GM10248 (cell line): ENCODE data around the gene ATG13.

Experiments
- CTCF ChIA-PET: fragments of 300-600 bp; sonication (Branson Sonifier 250); formaldehyde crosslinking; extraction: SDS; loops from one replicate; lab custom pipeline; 2021; ENCODE audit warnings: antibody characterized with exemption; lab: Yijun Ruan, JAX
- POLR2A ChIA-PET: fragments of 350-650 bp; sonication (Branson Sonifier 250); formaldehyde crosslinking; extraction: SDS; loops from one replicate; lab custom pipeline; 2020; ENCODE audit warnings: antibody characterized with exemption; lab: Yijun Ruan, JAX
- DNase-seq: peaks from one replicate; pipeline ENCODE4 v3.0.0; 2012; ENCODE audit errors: extremely low spot score
- TF ChIP-seq, protein P1 (sequence below): IDR thresholded peaks from 2 replicates; pipeline ENCODE4 v1.5.1; 2012; ENCODE audit warnings: mild to moderate bottlenecking, low read depth; ENCODE audit errors: extremely low read depth, missing control alignments, control extremely low read depth

Gene ATG13

GRCh38 chr11:46694072-46694471 is 76.7 kb downstream of the ATG13 start:
- ChIA-PET CTCF (no interaction called here), POLR2A (no interaction called here)
- TF ChIP-seq, protein P1, sequence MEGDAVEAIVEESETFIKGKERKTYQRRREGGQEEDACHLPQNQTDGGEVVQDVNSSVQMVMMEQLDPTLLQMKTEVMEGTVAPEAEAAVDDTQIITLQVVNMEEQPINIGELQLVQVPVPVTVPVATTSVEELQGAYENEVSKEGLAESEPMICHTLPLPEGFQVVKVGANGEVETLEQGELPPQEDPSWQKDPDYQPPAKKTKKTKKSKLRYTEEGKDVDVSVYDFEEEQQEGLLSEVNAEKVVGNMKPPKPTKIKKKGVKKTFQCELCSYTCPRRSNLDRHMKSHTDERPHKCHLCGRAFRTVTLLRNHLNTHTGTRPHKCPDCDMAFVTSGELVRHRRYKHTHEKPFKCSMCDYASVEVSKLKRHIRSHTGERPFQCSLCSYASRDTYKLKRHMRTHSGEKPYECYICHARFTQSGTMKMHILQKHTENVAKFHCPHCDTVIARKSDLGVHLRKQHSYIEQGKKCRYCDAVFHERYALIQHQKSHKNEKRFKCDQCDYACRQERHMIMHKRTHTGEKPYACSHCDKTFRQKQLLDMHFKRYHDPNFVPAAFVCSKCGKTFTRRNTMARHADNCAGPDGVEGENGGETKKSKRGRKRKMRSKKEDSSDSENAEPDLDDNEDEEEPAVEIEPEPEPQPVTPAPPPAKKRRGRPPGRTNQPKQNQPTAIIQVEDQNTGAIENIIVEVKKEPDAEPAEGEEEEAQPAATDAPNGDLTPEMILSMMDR = no peak
- no peak for DNase-seq

DNA sequence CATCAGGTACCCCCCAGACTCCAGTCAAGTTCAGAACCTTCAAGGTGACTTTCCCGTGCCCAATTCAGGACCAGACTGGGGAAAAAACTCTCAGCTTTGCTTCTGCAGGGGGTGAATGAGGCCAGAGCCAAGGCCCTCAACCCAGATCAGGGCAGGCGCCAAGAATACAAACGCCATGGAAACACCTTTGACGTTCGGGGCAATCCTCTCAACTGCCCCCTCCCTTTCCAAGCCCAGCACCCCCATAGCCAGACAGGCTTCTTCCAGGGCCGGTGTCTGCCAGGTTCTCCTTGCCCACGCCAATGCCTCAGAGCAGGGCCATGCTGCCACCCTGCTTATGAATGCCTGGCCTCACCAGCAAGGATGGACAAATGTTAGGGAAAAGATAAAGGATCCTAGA is 77.3 kb downstream of the ATG13 start:
- ChIA-PET CTCF (no interaction called here), POLR2A (no interaction called here)
- TF ChIP-seq, protein P1 = no peak
- DNase-seq = no peak

GRCh38 chr11:46695345-46696211 is 78.2 kb downstream of the ATG13 start:
- ChIA-PET CTCF (interaction anchor here (1.3 kb wide), 2 partner anchors 8 to 21 kb away, joined by 3 to 4 read pairs; no protein-coding TSS in a partner anchor), POLR2A (no interaction called here)
- TF ChIP-seq, protein P1 = no peak
- no peak for DNase-seq

DNA sequence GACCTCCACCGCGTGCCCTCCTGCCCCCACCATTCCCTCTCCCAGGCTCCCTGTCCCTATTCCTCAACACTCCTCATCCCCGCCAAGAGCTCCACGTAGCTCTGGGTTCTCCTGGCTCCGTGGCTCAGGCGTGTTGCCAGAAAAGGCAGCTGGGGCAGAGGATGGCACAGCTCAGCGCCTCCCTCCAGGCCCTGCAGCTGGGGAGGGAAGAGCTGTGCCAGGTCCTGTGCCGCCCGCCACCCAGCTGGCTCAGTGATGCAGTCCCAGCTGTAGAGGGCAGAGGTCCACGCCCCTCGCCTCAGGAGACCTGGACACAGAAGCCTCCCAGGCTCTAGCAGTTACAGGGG is 78.8 kb downstream of the ATG13 start:
- CTCF ChIA-PET = interaction anchor here (1.3 kb wide), 2 partner anchors 9 to 21 kb away, joined by 3 to 4 read pairs; no protein-coding TSS in a partner anchor
- TF ChIP-seq, protein P1 = no peak
- POLR2A ChIA-PET = no interaction called here
- DNase-seq = no peak

DNA sequence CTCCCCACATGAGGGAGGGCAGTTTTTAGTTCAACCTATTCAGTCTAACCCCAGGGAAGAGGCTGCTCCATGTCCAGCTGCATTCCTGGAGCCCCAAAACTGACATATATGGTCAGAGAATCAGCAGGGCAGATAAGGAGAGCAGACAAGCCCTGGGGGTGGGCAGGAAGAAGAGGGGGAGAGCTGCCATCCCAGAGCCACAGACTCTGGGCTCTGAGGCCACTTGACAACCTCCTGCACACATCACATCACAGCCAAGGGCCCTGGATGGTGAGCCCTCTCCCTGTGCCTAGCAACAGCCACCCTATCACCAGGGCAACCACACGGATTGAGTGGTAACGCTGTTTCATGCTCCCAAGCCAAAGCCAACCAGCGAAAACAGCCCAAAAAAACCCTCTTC is 80.0 kb downstream of the ATG13 start:
- CTCF ChIA-PET = interaction anchor here (1.2 kb wide), 1 partner anchor 73 kb away, joined by 4 read pairs; no protein-coding TSS in a partner anchor
- POLR2A ChIA-PET = no interaction called here
- no peak for DNase-seq
- TF ChIP-seq, protein P1 = no peak

- TF ChIP-seq, protein P1 = no peak
- CTCF ChIA-PET = interaction anchor here (1.2 kb wide), 1 partner anchor 73 kb away, joined by 4 read pairs; no protein-coding TSS in a partner anchor
- POLR2A ChIA-PET = no interaction called here
- DNase-seq = no peak
These were observed 80.4 kb downstream of the ATG13 start for GRCh38 chr11:46697723-46698122.
